Peyer's patch (tissue), 4 donors: ENCODE results near the gene HLTF. TPM values are rescaled to one million over a fixed set of nuclear protein-coding genes. Genes with fewer than 3 reads are reported as not detected.

Experiments
- DNase-seq, 3 donors: peaks; one replicate each; pipeline ENCODE4 v3.0.0-alpha.2; 2017 to 2019
- H3K27ac ChIP-seq, 4 donors: fragments of 200-600 bp; sonication (generic); one replicate each; pipeline ENCODE4 v1.5.1; 2016 to 2019
- H3K27me3 ChIP-seq, 2 donors: fragments of 200-600 bp; sonication (generic); one replicate each; pipeline ENCODE4 v1.5.1; 2019
- H3K36me3 ChIP-seq, 3 donors: fragments of 200-600 bp; sonication (generic); one replicate each; pipeline ENCODE4 v1.5.1; 2016 to 2019
- H3K4me1 ChIP-seq, 4 donors: fragments of 200-600 bp; sonication (generic); one replicate each; pipeline ENCODE4 v1.5.1; 2016 to 2019
- H3K4me3 ChIP-seq, 4 donors: fragments of 200-600 bp; sonication (generic); 1 replicate in 3 of 4; 2 replicates in 1 of 4; pipeline ENCODE4 v1.5.1; 2016 to 2019; ENCODE audit warnings: mild to moderate bottlenecking in 1 of 4
- H3K9me3 ChIP-seq, 4 donors: fragments of 200-600 bp; sonication (generic); one replicate each; pipeline ENCODE4 v1.5.1; 2016 to 2019; ENCODE audit warnings: mild to moderate bottlenecking in 1 of 4
- CTCF ChIP-seq, 6 experiments: fragments of 450-650 bp in 4 of 6; fragments of 200-600 bp in 2 of 6; sonication (generic) in 1 of 6; IDR thresholded peaks; one replicate each; pipeline ENCODE4 v1.5.1; 2017 to 2019; ENCODE audit warnings: antibody characterized with exemption in 6 of 6, mild to moderate bottlenecking in 3 of 6, moderate library complexity in 1 of 6
- POLR2A ChIP-seq, 2 donors: fragments of 450-650 bp; IDR thresholded peaks; one replicate each; pipeline ENCODE4 v1.5.1; 2017; ENCODE audit warnings: antibody characterized with exemption in 2 of 2, mild to moderate bottlenecking in 2 of 2, moderate library complexity in 2 of 2
- total RNA-seq, 4 donors: library from RNA; depleted of rRNA; stranded (reverse); fragments of >200 nt; gene quantifications; one replicate each; pipeline ENCODE4 v1.1.0, GENCODE V29; 2016

HLTF gene
- total RNA-seq, 4 donors from 2014 or later = 6.0 to 19.8 (median 12.4) TPM

GRCh38 chr3:149128821-149129220, 42.5 kb upstream of the HLTF start:
- no peaks in the 10 kb centered on the region for H3K9me3 ChIP-seq
- TF ChIP-seq CTCF (IDR thresholded peaks at IDR 0.05) = no peak
- TF ChIP-seq POLR2A (IDR thresholded peaks at IDR 0.05) = no peak
- H3K27me3 ChIP-seq = no peaks in the 10 kb centered on the region
- H3K4me1 ChIP-seq = peaks cover 0 to 19% (median 5%) of the 10 kb centered on the region in 4 donors
- DNase-seq = no peak
- H3K27ac ChIP-seq = peak overlapping the region in 3 of 4 donors; percentile 86 to 94 (median 89)
- peak overlapping the region; percentile 71 to 92 (median 80) for H3K4me3 ChIP-seq
- no peaks in the 10 kb centered on the region for H3K36me3 ChIP-seq

GRCh38 chr3:149122721-149123578, 36.6 kb upstream of the HLTF start:
- Histone ChIP-seq H3K9me3 (no peaks in the 10 kb centered on the region), H3K27me3 (no peaks in the 10 kb centered on the region), H3K27ac (no peak overlapping the region), H3K4me3 (no peak overlapping the region), H3K36me3 (no peaks in the 10 kb centered on the region), H3K4me1 (no peaks in the 10 kb centered on the region)
- no peak for DNase-seq
- TF ChIP-seq CTCF (IDR thresholded peaks at IDR 0.05) (no peak), POLR2A (IDR thresholded peaks at IDR 0.05) (no peak)

- Histone ChIP-seq H3K27ac (no peak overlapping the region), H3K36me3 (no peaks in the 10 kb centered on the region), H3K27me3 (no peaks in the 10 kb centered on the region), H3K4me1 (no peaks in the 10 kb centered on the region), H3K9me3 (no peaks in the 10 kb centered on the region), H3K4me3 (no peak overlapping the region)
- no peak for DNase-seq
- TF ChIP-seq POLR2A (IDR thresholded peaks at IDR 0.05) (no peak), CTCF (IDR thresholded peaks at IDR 0.05) (peak; percentile 22 to 89 (median 68))
These were observed 34.0 kb upstream of the HLTF start for GRCh38 chr3:149120051-149120972.

- H3K4me1 ChIP-seq = no peaks in the 10 kb centered on the region
- H3K27ac ChIP-seq = no peak overlapping the region
- H3K36me3 ChIP-seq = no peaks in the 10 kb centered on the region
- H3K4me3 ChIP-seq = no peak overlapping the region
- no peak for DNase-seq
- TF ChIP-seq POLR2A (IDR thresholded peaks at IDR 0.05) (no peak), CTCF (IDR thresholded peaks at IDR 0.05) (no peak)
- H3K9me3 ChIP-seq = no peaks in the 10 kb centered on the region
- no peaks in the 10 kb centered on the region for H3K27me3 ChIP-seq
These were observed 33.1 kb upstream of the HLTF start for GRCh38 chr3:149119466-149119865.

- TF ChIP-seq POLR2A (IDR thresholded peaks at IDR 0.05) = no peak
- TF ChIP-seq CTCF (IDR thresholded peaks at IDR 0.05) = no peak
These were observed 32.4 kb upstream of the HLTF start for GRCh38 chr3:149118724-149119123.

More at GRCh38 chr3:149118724-149119123, 32.4 kb upstream of the HLTF start:
- Histone ChIP-seq H3K27me3 (no peaks in the 10 kb centered on the region), H3K9me3 (no peaks in the 10 kb centered on the region), H3K36me3 (no peaks in the 10 kb centered on the region), H3K27ac (no peak overlapping the region), H3K4me1 (no peaks in the 10 kb centered on the region), H3K4me3 (no peak overlapping the region)
- no peak for DNase-seq
